H1 (cell line): ENCODE data around the gene GID4. TPM values are rescaled to one million over a fixed set of nuclear protein-coding genes. Genes with fewer than 3 reads are reported as not detected.

Source experiments
- EP300 ChIP-seq, 2 experiments: IDR thresholded peaks; 1 replicate in 1 of 2; 2 replicates in 1 of 2; pipeline ENCODE4 v1.6.1; 2011 to 2012; ENCODE audit warnings: low read depth in 2 of 2, low read length in 2 of 2, mild to moderate bottlenecking in 2 of 2, borderline replicate concordance in 1 of 2, inconsistent platforms in 1 of 2, moderate library complexity in 1 of 2
- KDM5A ChIP-seq: fragments of 200-600 bp; IDR thresholded peaks from 2 replicates; pipeline ENCODE4 v1.7.1; 2012; ENCODE audit warnings: mild to moderate bottlenecking, low read length, inconsistent platforms, mixed read lengths
- POLR2AphosphoS5 ChIP-seq: IDR thresholded peaks from 2 replicates; pipeline ENCODE4 v1.6.1; 2011; ENCODE audit warnings: low read depth, low read length
- TCF12 ChIP-seq: IDR thresholded peaks from 2 replicates; pipeline ENCODE4 v1.6.1; 2011; ENCODE audit warnings: low read depth, mild to moderate bottlenecking, low read length
- YY1 ChIP-seq: IDR thresholded peaks from 2 replicates; pipeline ENCODE4 v1.6.1; 2011; ENCODE audit warnings: low read depth, mild to moderate bottlenecking, low read length
- polyA plus RNA-seq, 7 experiments: library from polyadenylated mRNA; depleted of rRNA in 3 of 7; stranded (reverse) in 5 of 7; unstranded in 2 of 7; fragments of >200 nt in 5 of 7; fragments of 200-250 nt in 2 of 7; gene quantifications; 1 replicate in 5 of 7; 2 replicates in 1 of 7; 4 replicates in 1 of 7; pipeline versions ENCODE4 v1.2.1 to v1.2.3, GENCODE V29; 2011 to 2013; ENCODE audit warnings: missing spikeins in 2 of 7, mixed read lengths in 2 of 7
- total RNA-seq: library from RNA; stranded (reverse); fragmentation: NEBNext Ultra II Directional; extraction: Animal tissue kit (Norgen Biotek cat#: 25700); gene quantifications from 2 replicates; pipeline ENCODE4 v1.2.1, GENCODE V29; 2021
- TF ChIP-seq, protein P1 (sequence below): fragments of 300-600 bp; sonication (generic); IDR thresholded peaks from 2 replicates; pipeline ENCODE4 v1.7.1; 2012; ENCODE audit warnings: low read length, moderate library complexity, mild to moderate bottlenecking, inconsistent platforms; ENCODE audit not compliant: insufficient replicate concordance
- TF ChIP-seq, protein P2 (sequence below): IDR thresholded peaks from 2 replicates; pipeline ENCODE4 v1.6.1; 2012; ENCODE audit warnings: inconsistent platforms

Gene GID4
- total and polyA plus RNA-seq, 2 of the 8 experiments (the other 6 are each of a cell fraction or from before 2014, with no cell fraction given), result 5.6 to 15.0 TPM

DNA sequence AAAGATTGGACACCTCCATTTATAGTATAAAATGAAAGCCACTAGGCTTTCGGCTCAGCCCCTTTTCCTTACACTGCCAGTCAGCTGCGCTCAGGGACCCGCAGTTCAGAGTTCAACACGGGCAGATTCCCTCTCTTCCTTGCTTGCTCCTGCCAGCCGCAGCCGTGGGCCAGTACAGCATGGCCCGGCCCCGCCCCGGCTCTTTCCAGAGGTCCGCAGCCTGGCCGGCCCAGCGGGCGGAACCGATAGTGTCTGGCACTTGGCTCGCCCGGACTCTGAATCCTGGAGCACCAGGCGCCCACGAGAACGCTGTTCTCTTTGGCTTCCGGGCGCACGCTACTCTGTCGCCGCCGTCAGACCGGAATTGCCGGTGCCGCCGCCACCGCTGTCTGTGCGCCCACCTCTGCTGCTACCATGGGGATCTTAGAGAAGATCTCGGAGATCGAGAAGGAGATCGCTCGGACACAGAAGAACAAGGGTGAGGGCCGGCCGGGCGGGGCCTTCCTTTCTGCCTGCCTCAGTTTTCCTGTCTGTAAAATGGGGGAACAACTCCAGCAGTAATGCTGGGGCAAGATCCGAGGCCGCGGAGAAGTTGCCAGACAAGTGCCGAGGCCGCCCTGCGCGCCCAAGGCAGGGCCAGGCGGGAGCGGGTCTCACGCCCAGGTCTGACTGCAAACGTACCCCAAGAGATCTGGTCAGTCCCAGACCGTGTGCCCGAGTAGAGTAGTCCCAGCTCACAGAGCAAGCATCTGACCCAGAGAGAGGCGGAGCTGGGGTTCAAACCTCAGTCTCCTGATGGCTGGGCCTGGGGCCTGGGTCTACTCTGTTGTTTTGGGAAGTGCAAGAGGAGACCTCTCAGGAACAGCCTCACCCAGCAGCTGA lies 48.6 kb downstream of the GID4 start, which contains the start of gene DRG2 (continued):
- TF ChIP-seq, protein P1, sequence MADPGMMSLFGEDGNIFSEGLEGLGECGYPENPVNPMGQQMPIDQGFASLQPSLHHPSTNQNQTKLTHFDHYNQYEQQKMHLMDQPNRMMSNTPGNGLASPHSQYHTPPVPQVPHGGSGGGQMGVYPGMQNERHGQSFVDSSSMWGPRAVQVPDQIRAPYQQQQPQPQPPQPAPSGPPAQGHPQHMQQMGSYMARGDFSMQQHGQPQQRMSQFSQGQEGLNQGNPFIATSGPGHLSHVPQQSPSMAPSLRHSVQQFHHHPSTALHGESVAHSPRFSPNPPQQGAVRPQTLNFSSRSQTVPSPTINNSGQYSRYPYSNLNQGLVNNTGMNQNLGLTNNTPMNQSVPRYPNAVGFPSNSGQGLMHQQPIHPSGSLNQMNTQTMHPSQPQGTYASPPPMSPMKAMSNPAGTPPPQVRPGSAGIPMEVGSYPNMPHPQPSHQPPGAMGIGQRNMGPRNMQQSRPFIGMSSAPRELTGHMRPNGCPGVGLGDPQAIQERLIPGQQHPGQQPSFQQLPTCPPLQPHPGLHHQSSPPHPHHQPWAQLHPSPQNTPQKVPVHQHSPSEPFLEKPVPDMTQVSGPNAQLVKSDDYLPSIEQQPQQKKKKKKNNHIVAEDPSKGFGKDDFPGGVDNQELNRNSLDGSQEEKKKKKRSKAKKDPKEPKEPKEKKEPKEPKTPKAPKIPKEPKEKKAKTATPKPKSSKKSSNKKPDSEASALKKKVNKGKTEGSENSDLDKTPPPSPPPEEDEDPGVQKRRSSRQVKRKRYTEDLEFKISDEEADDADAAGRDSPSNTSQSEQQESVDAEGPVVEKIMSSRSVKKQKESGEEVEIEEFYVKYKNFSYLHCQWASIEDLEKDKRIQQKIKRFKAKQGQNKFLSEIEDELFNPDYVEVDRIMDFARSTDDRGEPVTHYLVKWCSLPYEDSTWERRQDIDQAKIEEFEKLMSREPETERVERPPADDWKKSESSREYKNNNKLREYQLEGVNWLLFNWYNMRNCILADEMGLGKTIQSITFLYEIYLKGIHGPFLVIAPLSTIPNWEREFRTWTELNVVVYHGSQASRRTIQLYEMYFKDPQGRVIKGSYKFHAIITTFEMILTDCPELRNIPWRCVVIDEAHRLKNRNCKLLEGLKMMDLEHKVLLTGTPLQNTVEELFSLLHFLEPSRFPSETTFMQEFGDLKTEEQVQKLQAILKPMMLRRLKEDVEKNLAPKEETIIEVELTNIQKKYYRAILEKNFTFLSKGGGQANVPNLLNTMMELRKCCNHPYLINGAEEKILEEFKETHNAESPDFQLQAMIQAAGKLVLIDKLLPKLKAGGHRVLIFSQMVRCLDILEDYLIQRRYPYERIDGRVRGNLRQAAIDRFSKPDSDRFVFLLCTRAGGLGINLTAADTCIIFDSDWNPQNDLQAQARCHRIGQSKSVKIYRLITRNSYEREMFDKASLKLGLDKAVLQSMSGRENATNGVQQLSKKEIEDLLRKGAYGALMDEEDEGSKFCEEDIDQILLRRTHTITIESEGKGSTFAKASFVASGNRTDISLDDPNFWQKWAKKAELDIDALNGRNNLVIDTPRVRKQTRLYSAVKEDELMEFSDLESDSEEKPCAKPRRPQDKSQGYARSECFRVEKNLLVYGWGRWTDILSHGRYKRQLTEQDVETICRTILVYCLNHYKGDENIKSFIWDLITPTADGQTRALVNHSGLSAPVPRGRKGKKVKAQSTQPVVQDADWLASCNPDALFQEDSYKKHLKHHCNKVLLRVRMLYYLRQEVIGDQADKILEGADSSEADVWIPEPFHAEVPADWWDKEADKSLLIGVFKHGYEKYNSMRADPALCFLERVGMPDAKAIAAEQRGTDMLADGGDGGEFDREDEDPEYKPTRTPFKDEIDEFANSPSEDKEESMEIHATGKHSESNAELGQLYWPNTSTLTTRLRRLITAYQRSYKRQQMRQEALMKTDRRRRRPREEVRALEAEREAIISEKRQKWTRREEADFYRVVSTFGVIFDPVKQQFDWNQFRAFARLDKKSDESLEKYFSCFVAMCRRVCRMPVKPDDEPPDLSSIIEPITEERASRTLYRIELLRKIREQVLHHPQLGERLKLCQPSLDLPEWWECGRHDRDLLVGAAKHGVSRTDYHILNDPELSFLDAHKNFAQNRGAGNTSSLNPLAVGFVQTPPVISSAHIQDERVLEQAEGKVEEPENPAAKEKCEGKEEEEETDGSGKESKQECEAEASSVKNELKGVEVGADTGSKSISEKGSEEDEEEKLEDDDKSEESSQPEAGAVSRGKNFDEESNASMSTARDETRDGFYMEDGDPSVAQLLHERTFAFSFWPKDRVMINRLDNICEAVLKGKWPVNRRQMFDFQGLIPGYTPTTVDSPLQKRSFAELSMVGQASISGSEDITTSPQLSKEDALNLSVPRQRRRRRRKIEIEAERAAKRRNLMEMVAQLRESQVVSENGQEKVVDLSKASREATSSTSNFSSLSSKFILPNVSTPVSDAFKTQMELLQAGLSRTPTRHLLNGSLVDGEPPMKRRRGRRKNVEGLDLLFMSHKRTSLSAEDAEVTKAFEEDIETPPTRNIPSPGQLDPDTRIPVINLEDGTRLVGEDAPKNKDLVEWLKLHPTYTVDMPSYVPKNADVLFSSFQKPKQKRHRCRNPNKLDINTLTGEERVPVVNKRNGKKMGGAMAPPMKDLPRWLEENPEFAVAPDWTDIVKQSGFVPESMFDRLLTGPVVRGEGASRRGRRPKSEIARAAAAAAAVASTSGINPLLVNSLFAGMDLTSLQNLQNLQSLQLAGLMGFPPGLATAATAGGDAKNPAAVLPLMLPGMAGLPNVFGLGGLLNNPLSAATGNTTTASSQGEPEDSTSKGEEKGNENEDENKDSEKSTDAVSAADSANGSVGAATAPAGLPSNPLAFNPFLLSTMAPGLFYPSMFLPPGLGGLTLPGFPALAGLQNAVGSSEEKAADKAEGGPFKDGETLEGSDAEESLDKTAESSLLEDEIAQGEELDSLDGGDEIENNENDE, result no peak
- TF ChIP-seq POLR2AphosphoS5 (peak; percentile 77), KDM5A (peak; percentile 65), TCF12 (peak; percentile 84), YY1 (peak; percentile 81), EP300 (IDR thresholded peaks at IDR 0.05; ENCODE audit: borderline replicate concordance in 1 of 2, low read depth in 2 of 2, low read length in 2 of 2) (peak; percentile 52 to 84; a peak in 2 of 3 replicates)
- TF ChIP-seq, protein P2, sequence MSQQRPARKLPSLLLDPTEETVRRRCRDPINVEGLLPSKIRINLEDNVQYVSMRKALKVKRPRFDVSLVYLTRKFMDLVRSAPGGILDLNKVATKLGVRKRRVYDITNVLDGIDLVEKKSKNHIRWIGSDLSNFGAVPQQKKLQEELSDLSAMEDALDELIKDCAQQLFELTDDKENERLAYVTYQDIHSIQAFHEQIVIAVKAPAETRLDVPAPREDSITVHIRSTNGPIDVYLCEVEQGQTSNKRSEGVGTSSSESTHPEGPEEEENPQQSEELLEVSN, result peak; percentile 75
